ENCODE data around the gene RFX2.

Gene RFX2

DNA sequence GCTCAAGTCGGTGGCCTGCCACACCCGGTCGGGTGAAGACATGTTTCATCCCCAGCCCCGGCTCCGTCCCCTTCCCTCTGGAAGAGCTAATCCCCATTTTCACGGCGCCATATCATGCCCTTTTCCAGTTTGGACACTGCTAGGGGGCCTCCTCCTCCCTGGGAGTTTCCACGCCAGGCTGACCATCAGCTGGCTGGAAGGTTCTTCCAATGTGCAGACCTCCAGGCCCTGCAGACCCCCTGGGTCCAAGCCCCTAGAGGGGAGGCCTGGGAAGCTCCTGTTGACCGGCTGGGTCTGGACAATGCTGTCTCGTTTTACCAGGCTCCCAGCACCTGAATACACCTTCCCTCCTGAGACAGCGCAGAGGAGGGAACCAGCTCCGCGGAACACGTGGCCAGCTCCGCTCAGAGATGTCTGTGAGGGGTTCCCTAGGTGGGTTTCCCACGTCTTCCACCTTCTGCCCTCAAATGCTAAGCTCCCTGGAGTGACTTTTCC, 87.7 kb downstream of the RFX2 start:
- no peaks in the 10 kb centered on the region for H3K4me1 ChIP-seq (ENCODE audit: insufficient read depth, low read length, poor library complexity, severe bottlenecking)
- no peak overlapping the region for H2AFZ ChIP-seq (ENCODE audit: low read length)
- H3K9ac ChIP-seq (ENCODE audit: low read depth, low read length, poor library complexity, severe bottlenecking) = no peak overlapping the region
- H3K27me3 ChIP-seq (ENCODE audit: insufficient read depth, low read length, poor library complexity, severe bottlenecking) = no peaks in the 10 kb centered on the region
- H3K79me2 ChIP-seq (ENCODE audit: insufficient read depth, low read length) = no peaks in the 10 kb centered on the region
- TF ChIP-seq EZH2phosphoT487 (IDR thresholded peaks at IDR 0.05; ENCODE audit: borderline replicate concordance) (no peak), CTCF (conservative IDR thresholded peaks at IDR 0.05; ENCODE audit: low read length) (no peak)
- no peaks in the 10 kb centered on the region for H4K20me1 ChIP-seq (ENCODE audit: insufficient read depth, low read length, poor library complexity, severe bottlenecking)
- H3K36me3 ChIP-seq (ENCODE audit: insufficient read depth, low read length) = no peaks in the 10 kb centered on the region
- H3K9me3 ChIP-seq (ENCODE audit: insufficient read depth, low read depth, low read length) = no peaks in the 10 kb centered on the region
- H3F3A ChIP-seq (ENCODE audit: low read depth) = no peaks in the 10 kb centered on the region
- H3K9me2 ChIP-seq (replicated peaks; ENCODE audit: low read depth, low read length) = no peaks in the 10 kb centered on the region
- no peak overlapping the region for H3K4me3 ChIP-seq (ENCODE audit: low read length, poor library complexity, severe bottlenecking)
- H3K4me2 ChIP-seq (ENCODE audit: low read depth, low read length, poor library complexity, severe bottlenecking) = no peak overlapping the region

DNA sequence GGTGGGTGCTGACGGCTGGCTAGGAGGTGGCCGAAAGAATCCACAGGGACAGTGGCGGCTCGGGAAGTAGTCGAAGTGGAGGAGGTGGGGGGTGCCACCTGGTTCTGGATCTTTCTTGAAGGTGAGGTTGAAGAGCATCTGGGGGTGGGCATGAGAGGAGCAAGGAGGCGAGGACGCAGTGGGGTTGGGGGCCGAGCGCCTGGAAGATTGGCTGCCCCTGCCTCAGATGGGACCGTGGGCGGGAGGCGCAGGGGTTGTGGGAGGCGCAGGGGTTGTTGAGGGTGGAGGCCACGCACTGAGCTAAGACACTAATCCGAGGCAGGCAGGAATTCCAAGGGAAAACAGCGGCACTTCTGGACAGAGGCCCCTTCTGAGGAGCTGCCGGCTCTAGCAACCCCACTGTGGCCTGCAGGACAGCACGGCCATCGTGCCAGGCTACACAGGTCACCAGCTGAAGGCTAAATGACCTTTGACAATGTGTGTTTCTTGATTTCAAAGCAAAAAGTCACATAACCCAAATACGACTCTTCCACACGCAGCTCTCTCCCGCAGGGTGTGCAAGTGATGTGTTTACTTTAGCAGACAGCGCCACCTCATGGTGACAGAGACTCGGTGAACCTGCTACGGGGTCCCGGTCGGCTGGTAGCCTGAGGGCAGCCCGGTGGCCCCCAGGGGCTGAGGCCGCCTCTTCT, 88.3 kb downstream of the RFX2 start:
- H3F3A ChIP-seq (ENCODE audit: low read depth) = no peaks in the 10 kb centered on the region
- H2AFZ ChIP-seq (ENCODE audit: low read length) = no peak overlapping the region
- peak; percentile 76 for TF ChIP-seq CTCF (conservative IDR thresholded peaks at IDR 0.05; ENCODE audit: low read length)
- no peak for TF ChIP-seq EZH2phosphoT487 (IDR thresholded peaks at IDR 0.05; ENCODE audit: borderline replicate concordance)
- no peaks in the 10 kb centered on the region for H3K36me3 ChIP-seq (ENCODE audit: insufficient read depth, low read length)
- no peak overlapping the region for H3K4me2 ChIP-seq (ENCODE audit: low read depth, low read length, poor library complexity, severe bottlenecking)
- H4K20me1 ChIP-seq (ENCODE audit: insufficient read depth, low read length, poor library complexity, severe bottlenecking) = no peaks in the 10 kb centered on the region
- no peak overlapping the region for H3K9ac ChIP-seq (ENCODE audit: low read depth, low read length, poor library complexity, severe bottlenecking)
- no peaks in the 10 kb centered on the region for H3K9me3 ChIP-seq (ENCODE audit: insufficient read depth, low read depth, low read length)
- no peaks in the 10 kb centered on the region for H3K4me1 ChIP-seq (ENCODE audit: insufficient read depth, low read length, poor library complexity, severe bottlenecking)
- H3K9me2 ChIP-seq (replicated peaks; ENCODE audit: low read depth, low read length) = no peaks in the 10 kb centered on the region
- H3K4me3 ChIP-seq (ENCODE audit: low read length, poor library complexity, severe bottlenecking) = no peak overlapping the region
- no peaks in the 10 kb centered on the region for H3K79me2 ChIP-seq (ENCODE audit: insufficient read depth, low read length)
- no peaks in the 10 kb centered on the region for H3K27me3 ChIP-seq (ENCODE audit: insufficient read depth, low read length, poor library complexity, severe bottlenecking)

DNA sequence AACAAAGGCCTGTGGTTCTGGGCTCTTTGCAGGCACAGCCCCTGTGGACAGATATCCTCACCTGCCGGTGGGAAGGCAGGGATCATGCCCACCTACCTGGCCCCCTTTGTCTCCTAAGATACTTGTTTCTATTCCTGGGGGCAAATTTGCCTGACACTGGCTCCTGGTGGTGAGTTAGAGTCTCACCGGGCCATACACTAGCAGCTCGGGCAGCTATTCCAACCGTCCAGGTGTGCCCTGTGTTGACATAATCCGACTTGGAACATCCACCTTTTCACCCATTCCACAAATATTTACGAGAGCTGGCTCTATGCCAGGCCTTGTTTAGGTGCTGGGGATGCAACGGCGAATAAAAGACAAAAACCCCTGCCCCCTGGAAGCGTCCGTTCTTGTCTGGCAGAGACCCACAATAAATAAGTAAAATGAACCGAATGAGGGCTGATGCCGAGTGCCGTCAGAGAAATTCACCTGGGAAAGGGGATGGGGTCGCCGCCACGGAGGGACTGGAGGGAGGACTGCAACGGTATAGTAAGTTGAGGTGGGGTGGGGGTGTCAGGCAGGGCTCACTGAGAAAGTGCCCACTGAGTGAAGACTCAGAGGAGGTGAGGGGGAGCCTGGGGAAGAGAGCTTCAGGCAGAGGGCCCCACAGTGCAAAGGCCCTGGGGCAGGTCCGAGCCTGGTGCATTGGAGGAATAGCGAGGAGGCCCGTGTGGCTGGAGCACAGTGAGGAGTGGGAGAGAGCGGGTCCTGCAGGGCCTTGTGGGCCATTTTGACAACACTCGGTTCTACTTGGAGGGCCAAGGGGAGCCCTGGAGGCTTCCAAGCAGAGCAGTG, 89.1 kb downstream of the RFX2 start:
- Histone ChIP-seq H3K4me2 (ENCODE audit: low read depth, low read length, poor library complexity, severe bottlenecking) (no peak overlapping the region), H2AFZ (ENCODE audit: low read length) (no peak overlapping the region), H3K27me3 (ENCODE audit: insufficient read depth, low read length, poor library complexity, severe bottlenecking) (no peaks in the 10 kb centered on the region), H3F3A (ENCODE audit: low read depth) (no peaks in the 10 kb centered on the region), H3K9me2 (replicated peaks; ENCODE audit: low read depth, low read length) (no peaks in the 10 kb centered on the region), H4K20me1 (ENCODE audit: insufficient read depth, low read length, poor library complexity, severe bottlenecking) (no peaks in the 10 kb centered on the region), H3K9ac (ENCODE audit: low read depth, low read length, poor library complexity, severe bottlenecking) (no peak overlapping the region), H3K9me3 (ENCODE audit: insufficient read depth, low read depth, low read length) (no peaks in the 10 kb centered on the region), H3K36me3 (ENCODE audit: insufficient read depth, low read length) (no peaks in the 10 kb centered on the region), H3K4me1 (ENCODE audit: insufficient read depth, low read length, poor library complexity, severe bottlenecking) (no peaks in the 10 kb centered on the region), H3K4me3 (ENCODE audit: low read length, poor library complexity, severe bottlenecking) (no peak overlapping the region), H3K79me2 (ENCODE audit: insufficient read depth, low read length) (no peaks in the 10 kb centered on the region)
- TF ChIP-seq EZH2phosphoT487 (IDR thresholded peaks at IDR 0.05; ENCODE audit: borderline replicate concordance) (no peak), CTCF (conservative IDR thresholded peaks at IDR 0.05; ENCODE audit: low read length) (no peak)

All from Loucy (cell line).